HG03095 (cell line): ENCODE measurements around the gene DDX46.
"Not testable (repeated sequence)": the region's sequence is repeated elsewhere in the genome, so short reads cannot be mapped to it uniquely, and the experiment has no call there.

Source experiments
- ATAC-seq: cut with Tn5 transposase; IDR thresholded peaks from one replicate; pipeline ENCODE4 v1.9.1; 2021; ENCODE audit warnings: moderate library complexity; ENCODE audit not compliant: unreplicated experiment

DDX46 gene

GRCh38 chr5:134844252-134844651, 85.7 kb downstream of the DDX46 start:
- ATAC-seq, result no peak

GRCh38 chr5:134845335-134845851, 86.8 kb downstream of the DDX46 start:
- no peak for ATAC-seq

- ATAC-seq, result peak; percentile 94
These were observed 87.5 kb downstream of the DDX46 start, which contains the start of gene C5orf24 for GRCh38 chr5:134845852-134846640. TSS of gene C5orf24 (plus strand) at chr5:134845968. CDS start at chr5:134854901, 8,933 bp downstream.

GRCh38 chr5:134846641-134846960, 88.0 kb downstream of the DDX46 start:
- ATAC-seq, result peak; percentile 2

- ATAC-seq, result not testable (repeated sequence)
These were observed 90.9 kb downstream of the DDX46 start for GRCh38 chr5:134849434-134849933.

GRCh38 chr5:134851307-134851923, 92.8 kb downstream of the DDX46 start:
- no peak for ATAC-seq

- not testable (repeated sequence) for ATAC-seq
These were observed 97.9 kb downstream of the DDX46 start for GRCh38 chr5:134856465-134856864.

GRCh38 chr5:134857401-134857800, 98.8 kb downstream of the DDX46 start:
- no peak for ATAC-seq

GRCh38 chr5:134864707-134865106, 106.1 kb downstream of the DDX46 start:
- ATAC-seq, result no peak

- no peak for ATAC-seq
These were observed 114.9 kb downstream of the DDX46 start for GRCh38 chr5:134873494-134873893.

GRCh38 chr5:134873987-134874830, 115.6 kb downstream of the DDX46 start, which contains the start of gene TXNDC15:
TSS of gene TXNDC15 (plus strand) at chr5:134874371. CDS start at chr5:134874428, 57 bp downstream.
- peak; percentile 83 for ATAC-seq

- ATAC-seq, result no peak
These were observed 116.5 kb downstream of the DDX46 start for GRCh38 chr5:134874831-134875655.

- ATAC-seq, result no peak
These were observed 118.6 kb downstream of the DDX46 start for GRCh38 chr5:134877159-134877558.

- ATAC-seq, result no peak
These were observed 119.8 kb downstream of the DDX46 start for GRCh38 chr5:134878403-134878802.

GRCh38 chr5:134879456-134879855, 120.9 kb downstream of the DDX46 start:
- no peak for ATAC-seq
